ENCODE measurements around the gene NKAP. TPM values are rescaled to one million over a fixed set of nuclear protein-coding genes. Genes with fewer than 3 reads are reported as not detected.

Gene NKAP
- total RNA-seq, 1 experiment from 2014 or later = 13.6 TPM

DNA sequence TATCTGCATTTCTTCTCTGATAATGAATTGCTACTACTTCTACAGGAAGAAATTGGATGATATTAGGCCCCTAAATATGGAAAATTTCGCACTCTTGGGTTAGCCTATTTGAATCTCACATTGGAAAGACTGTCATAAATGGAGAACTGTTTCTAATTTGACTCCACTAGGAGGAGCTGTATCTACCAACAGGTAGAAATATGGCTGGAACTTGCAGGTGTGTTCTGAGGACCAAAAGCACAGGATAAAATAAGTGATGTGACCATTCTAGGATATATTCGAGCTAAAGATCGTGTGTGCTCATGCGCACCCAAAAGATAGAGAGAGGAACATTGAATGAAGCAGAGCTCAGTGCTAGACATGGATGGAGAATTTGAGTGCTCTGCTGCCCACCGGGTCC, 4.8 kb upstream of the NKAP start:
- no peak for ATAC-seq
- Histone ChIP-seq H3K36me3 (ENCODE audit: control insufficient read depth, insufficient read depth, low read length) (no peaks in the 10 kb centered on the region), H3K9me3 (ENCODE audit: control insufficient read depth, insufficient read depth, low read depth, low read length) (no peaks in the 10 kb centered on the region), H3K4me3 (ENCODE audit: low read depth in 2 of 2, low read length in 2 of 2) (no peak overlapping the region), H3K4me1 (ENCODE audit: control insufficient read depth, insufficient read depth, low read length) (peaks cover 3% of the 10 kb centered on the region; the same call in 1 of the 2 replicates), H3K27me3 (ENCODE audit: control insufficient read depth, insufficient read depth, low read length) (no peaks in the 10 kb centered on the region; the same call in 1 of the 2 replicates), H3K27ac (ENCODE audit: low read length) (no peak overlapping the region)
- ChIA-PET POLR2A (no interaction called here), CTCF (interaction anchor here (1.2 kb wide), 1 partner anchor 160 kb away, joined by 3 read pairs; no protein-coding TSS in a partner anchor)
- BruUV-seq (replicated peaks) = no TSS peak
- in situ Hi-C loops (cut with HindIII; ENCODE audit: low pct_unique_long_range_greater_than_20kb, low sequenced_read_pairs) = no loop called here
- TF ChIP-seq CTCF (IDR thresholded peaks at IDR 0.05) = peak; percentile 51
- no peak for TF ChIP-seq REST (IDR thresholded peaks at IDR 0.05; ENCODE audit: insufficient read depth in 1 of 2, low read depth in 2 of 2, low read length in 1 of 2)
- TF ChIP-seq POLR2AphosphoS5 (IDR thresholded peaks at IDR 0.05; ENCODE audit: low read depth, low read length) = no peak
- TF ChIP-seq SIN3A (IDR thresholded peaks at IDR 0.05; ENCODE audit: borderline replicate concordance, insufficient read depth, low read depth, low read length) = no peak
- no peak for TF ChIP-seq TCF7L2 (IDR thresholded peaks at IDR 0.05; ENCODE audit: low read depth, low read length)
- DNase-seq (ENCODE audit: low read depth, low spot score) = no peak
- intact Hi-C loops (cut with micrococcal nuclease; ENCODE audit: unreplicated experiment) = no loop called here

- no peak overlapping the region for H3K27ac ChIP-seq (ENCODE audit: low read length)
- ChIA-PET CTCF (interaction anchor here (0.6 kb wide), 1 partner anchor 56 kb away, joined by 8 read pairs; no protein-coding TSS in a partner anchor), POLR2A (no interaction called here)
- no TSS peak for BruUV-seq (replicated peaks)
- TF ChIP-seq TCF7L2 (IDR thresholded peaks at IDR 0.05; ENCODE audit: low read depth, low read length) (no peak), POLR2AphosphoS5 (IDR thresholded peaks at IDR 0.05; ENCODE audit: low read depth, low read length) (no peak), REST (IDR thresholded peaks at IDR 0.05; ENCODE audit: insufficient read depth in 1 of 2, low read depth in 2 of 2, low read length in 1 of 2) (no peak), SIN3A (IDR thresholded peaks at IDR 0.05; ENCODE audit: borderline replicate concordance, insufficient read depth, low read depth, low read length) (no peak), CTCF (IDR thresholded peaks at IDR 0.05) (no peak)
- peaks cover 9% of the 10 kb centered on the region for H3K4me1 ChIP-seq (ENCODE audit: control insufficient read depth, insufficient read depth, low read length)
- DNase-seq (ENCODE audit: low read depth, low spot score) = no peak
- intact Hi-C loops (cut with micrococcal nuclease; ENCODE audit: unreplicated experiment) (no loop called here), in situ Hi-C loops (cut with HindIII; ENCODE audit: low pct_unique_long_range_greater_than_20kb, low sequenced_read_pairs) (no loop called here)
- no peak overlapping the region for H3K4me3 ChIP-seq (ENCODE audit: low read depth in 2 of 2, low read length in 2 of 2)
- H3K9me3 ChIP-seq (ENCODE audit: control insufficient read depth, insufficient read depth, low read depth, low read length) = no peaks in the 10 kb centered on the region
- H3K27me3 ChIP-seq (ENCODE audit: control insufficient read depth, insufficient read depth, low read length) = no peaks in the 10 kb centered on the region
- no peak for ATAC-seq
- H3K36me3 ChIP-seq (ENCODE audit: control insufficient read depth, insufficient read depth, low read length) = no peaks in the 10 kb centered on the region
Measured at GRCh38 chrX:119945481-119945880, 1.9 kb upstream of the NKAP start.
